NCI-H2081 treated with DMSO at 0.1 percent for 48 hours (cell line): ENCODE data around the gene DGKI.

Experiments
- DNase-seq: peaks from one replicate; lab custom pipeline; 2025; lab: John Stamatoyannopoulos, UW

The DGKI gene

GRCh38 chr7:137846827-137847567 is at the start of gene DGKI:
DGKI (minus strand) TSS chr7:137846974.
- DNase-seq: no peak

DNA sequence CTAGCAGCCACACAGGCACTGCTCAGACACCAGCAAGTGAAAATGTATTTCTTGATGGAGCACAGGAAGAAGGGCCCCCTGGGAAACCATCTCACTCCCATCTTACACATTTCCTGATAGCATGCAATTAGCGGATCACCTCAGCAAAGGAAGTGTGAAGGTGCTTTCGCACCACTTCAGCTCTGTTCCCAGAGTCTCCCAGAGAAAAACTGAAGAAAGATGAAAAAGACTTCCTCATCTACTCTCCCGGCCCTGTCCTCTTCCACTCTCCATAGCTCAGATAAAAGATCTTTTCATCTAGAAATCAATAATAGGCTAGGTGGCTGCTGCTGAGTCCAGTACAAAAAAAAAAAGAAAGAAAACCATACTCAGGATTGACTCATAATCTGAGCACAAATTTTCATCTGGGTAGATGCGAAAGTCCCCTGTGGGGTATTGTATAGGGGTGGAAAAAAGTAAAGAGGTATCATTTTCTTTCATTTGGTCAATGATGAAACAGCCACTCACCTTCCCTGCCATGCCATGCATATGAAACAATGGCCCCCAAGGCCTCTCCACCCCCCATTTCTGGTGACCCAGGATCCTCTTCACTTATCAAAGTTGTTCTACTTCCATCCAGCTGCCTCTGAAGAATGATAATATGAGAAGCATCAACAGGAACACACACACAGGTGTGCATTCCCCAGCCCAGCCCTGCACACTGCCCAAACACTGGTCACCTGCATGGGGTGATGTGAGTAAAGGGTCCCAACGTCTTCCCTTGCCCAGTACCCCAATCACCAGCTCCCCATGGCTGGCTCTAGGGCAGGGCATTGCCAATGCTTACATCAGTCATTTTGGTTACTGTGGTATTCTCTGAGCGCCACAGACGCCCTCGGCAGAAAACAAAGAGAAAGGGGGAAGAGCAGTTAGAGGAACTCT is 48.8 kb upstream of the DGKI start:
- DNase-seq: no peak

GRCh38 chr7:137893143-137893742 is 46.5 kb upstream of the DGKI start:
- DNase-seq: no peak

DNA sequence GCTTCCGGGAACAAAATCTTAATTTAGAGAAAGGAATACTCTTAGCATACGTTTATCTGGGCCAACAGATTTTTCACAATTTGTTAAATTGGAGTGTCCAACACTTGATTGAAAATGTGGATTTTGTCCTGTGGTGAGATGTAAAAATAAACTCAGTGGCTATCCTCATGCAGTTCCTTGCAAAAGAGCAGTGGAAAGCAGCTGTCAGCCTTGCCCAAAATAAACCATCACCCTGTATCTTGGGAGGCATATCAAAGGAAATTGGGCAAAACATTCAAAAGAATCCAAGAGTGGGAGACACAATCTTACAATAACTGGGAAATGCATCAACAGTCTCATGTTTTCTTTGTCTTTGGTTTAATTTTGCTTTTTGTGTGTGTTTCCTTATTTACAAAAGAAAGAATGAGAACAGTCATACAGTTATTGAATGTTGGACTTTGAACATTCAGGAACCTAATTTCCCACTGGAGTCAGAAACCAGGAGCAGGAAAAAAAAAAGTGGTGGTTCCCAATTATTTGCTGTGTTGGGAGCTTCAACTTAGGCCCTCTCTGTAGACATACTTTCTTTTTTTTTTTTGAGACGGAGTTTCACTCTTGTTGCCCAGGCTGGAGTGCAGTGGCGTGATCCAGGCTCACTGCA is 44.4 kb upstream of the DGKI start:
- no peak for DNase-seq

DNA sequence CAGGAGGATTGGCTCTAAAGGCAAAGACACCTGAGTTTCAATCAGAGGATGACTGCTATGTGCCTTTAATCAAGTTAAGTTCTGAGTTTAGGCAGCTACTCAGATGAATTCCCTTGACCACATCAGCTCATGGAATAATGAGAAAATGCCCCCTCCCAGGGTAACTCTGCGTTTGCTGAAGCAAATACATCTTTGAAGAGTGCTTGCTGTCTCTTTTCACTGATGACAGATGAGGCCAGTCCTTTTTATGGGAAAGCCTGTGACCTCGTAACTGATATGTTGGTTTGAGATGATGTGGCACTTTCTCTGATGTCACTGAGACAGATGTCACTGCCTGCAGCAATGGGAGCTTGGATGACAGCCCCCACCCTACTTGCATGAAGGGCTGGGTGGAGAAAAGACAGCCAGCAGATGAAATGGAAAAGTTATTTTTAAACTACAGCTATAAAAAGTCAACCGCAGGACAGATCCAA is 43.7 kb upstream of the DGKI start:
- no peak for DNase-seq

- no peak for DNase-seq
Measured at GRCh38 chr7:137888241-137888640, 41.5 kb upstream of the DGKI start.

GRCh38 chr7:137886746-137887145 is 40.0 kb upstream of the DGKI start:
- DNase-seq: no peak

GRCh38 chr7:137886281-137886680 is 39.5 kb upstream of the DGKI start:
- DNase-seq: no peak

GRCh38 chr7:137885678-137886077 is 38.9 kb upstream of the DGKI start:
- no peak for DNase-seq

GRCh38 chr7:137882806-137883205 is 36.0 kb upstream of the DGKI start:
- no peak for DNase-seq

DNA sequence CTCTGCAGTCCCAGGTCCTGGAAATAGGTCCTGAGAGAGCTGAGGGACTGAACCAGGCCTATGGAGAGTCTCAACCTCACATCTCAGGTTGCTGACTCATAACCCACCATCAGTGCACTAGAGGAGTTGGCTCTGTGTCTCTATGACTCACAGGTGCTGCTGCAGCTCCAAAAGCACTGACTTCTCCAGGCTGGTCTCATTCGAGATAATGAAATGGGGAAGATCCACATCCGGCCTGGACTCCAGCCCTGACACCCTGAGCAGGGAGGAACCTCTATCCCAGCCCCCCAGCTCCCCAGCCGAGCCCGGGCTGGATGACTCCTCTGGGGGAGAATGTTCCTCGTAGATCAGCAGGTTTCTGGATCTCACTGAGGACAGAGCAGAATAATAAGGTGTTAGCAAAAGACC is 35.5 kb upstream of the DGKI start:
- DNase-seq: no peak

GRCh38 chr7:137881607-137882260 is 35.0 kb upstream of the DGKI start:
- DNase-seq: no peak

DNA sequence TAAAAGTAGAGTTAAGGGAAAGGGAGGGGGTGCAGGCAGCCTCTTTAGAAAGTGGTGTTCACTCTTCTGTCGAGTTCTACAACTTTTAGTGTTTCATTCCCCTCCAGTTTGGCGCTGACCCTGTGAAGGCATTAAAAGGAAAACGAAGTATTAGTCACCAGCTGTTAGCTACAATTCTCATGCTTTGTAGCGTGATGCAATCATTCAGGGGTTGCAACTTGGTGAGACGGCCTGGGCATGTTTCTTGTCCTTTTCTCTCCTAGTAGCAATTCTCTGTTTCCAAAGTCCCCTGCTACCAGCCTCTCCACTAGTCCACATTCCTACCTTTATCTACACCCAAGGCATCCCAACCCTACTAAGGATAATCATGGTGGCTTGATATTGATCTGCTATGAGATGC is 33.7 kb upstream of the DGKI start:
- DNase-seq: no peak

GRCh38 chr7:137879357-137880158 is 32.8 kb upstream of the DGKI start:
- DNase-seq: no peak

DNA sequence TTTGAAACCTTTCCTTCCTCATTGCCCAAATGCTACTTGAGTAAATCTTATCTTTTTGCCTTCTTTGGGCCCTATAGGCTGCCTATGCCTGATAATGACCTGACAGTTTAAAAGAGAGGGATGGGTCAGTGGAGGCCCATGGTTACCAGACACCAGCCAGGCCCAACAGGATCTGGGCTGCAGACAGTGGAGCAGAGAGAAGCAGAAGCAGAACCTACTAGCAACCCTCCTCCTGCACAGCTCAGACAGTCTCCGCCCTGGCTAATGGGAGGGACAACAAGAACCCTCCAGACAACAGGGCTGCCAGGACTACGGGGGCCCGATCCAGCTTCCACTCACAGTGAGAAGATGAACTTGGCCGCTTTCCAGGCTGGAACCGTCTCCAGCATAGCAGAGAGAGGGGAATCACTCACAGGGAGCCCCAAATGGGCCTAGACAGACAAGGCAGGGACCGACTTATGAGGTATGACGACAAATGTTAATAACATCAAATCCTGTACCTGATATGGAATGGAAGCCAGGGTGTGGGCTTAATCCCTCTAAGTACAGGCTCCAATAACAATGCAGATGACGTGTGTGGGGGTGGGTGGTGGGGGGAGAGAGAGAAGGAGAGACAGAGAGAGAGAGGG is 31.7 kb upstream of the DGKI start:
- DNase-seq: no peak

- DNase-seq: no peak
Measured at GRCh38 chr7:137877027-137877675, 30.4 kb upstream of the DGKI start.

- DNase-seq: no peak
Measured at GRCh38 chr7:137875746-137876145, 29.0 kb upstream of the DGKI start.

- no peak for DNase-seq
Measured at GRCh38 chr7:137873979-137874777, 27.4 kb upstream of the DGKI start.

GRCh38 chr7:137873524-137873923 is 26.8 kb upstream of the DGKI start:
- DNase-seq: no peak
